DLD1 (cell line): ENCODE data around the gene NTRK3.

Experiments used
- in situ Hi-C: cut with HindIII; loops from 2 replicates; pipeline ENCODE4 v1.10.0; 2017; ENCODE audit warnings: low sequenced_read_pairs

NTRK3 gene

DNA sequence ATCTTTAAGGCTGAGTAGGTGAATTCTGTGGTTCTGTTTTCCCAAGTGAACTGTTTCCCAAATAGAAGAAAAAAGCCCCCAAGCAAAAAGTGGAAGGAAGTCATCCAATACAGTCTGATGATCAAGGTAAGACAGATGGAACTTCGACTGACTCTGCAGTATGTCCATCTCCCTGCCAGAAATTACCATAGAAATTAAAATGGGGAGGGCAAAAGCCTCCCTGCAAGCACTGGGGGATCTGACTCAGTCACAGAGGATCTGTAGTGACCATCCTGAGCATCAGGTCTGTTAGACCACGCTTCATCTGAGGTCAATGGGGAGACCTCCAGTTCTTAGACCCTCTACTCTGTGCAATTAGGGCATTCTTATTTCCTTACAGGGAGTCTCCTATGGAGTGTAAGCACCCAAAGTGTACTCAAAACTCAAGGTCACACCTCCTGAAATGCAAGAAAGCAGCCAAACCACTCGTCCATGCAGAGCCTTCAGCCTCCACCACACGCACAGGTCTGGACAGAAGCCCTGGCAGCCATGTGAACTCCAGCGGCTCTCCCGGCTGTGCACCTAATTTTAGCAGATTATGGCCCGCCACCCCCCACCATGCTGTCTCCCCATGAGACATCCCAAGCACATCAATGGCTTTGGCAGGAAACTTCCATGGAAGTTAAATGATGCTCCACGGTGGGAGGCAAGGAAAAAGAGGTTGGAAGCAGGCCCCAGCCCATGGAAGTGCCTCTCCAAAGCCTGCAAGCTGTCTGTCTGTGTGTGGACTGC, 348.7 kb downstream of the NTRK3 start:
- in situ Hi-C loops = no loop called here

DNA sequence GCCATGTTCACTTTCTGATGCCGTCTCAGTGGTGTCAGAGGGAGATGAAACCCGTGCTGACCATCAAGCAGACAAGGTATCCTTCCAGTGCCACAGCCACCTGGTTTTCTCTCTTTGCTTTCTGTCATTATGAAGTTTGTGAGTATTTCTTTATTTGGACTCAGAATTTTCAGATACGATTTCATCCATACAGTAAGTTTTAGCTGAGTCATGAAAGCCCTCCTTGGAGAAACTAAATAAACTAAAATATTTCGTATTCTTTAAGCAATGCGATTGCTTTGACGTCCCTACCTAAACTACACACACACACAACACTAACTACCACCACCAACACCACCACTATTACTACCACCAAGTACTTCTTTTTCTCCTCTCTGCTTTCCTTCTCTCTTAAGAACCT, 350.1 kb downstream of the NTRK3 start:
- in situ Hi-C loops = no loop called here

GRCh38 chr15:87902772-87903426, 353.6 kb downstream of the NTRK3 start:
- in situ Hi-C loops = no loop called here

DNA sequence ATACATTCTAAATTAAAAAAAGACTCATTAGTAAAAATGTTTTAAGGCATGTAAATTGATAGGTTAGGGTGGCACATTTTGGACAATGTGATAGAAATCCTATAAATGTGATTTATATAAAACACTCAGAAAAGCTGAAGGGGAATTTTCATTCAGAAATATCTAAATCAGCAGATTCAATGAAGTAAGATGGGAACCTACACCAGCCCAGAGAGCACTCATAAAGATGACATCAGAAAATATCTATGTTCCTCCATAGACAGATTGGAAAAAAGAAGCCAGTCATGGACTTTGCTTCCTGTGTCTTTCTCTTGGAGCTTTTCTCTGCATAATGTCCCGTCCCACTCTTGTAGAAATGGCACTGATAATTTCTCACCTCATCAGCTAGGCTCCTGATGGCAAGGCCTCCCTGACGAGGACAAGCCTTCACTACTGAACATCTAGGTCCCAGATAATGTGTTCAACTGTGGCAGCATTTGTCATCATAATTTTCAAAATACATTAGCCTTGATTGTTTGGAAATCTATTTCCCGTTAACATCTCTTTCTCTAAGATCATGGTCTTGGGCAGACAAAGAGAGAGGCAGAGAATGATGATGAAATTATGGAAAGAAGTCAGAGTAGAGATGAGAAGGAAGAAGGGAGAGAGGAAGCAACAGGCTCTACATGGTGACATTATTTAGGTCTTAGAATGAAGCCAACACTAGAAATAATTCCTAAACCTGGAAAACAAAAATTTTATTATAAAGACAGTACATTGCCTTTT, 354.4 kb downstream of the NTRK3 start:
- in situ Hi-C loops = no loop called here

- in situ Hi-C loops = no loop called here
These were observed 355.5 kb downstream of the NTRK3 start for GRCh38 chr15:87901008-87901407.

DNA sequence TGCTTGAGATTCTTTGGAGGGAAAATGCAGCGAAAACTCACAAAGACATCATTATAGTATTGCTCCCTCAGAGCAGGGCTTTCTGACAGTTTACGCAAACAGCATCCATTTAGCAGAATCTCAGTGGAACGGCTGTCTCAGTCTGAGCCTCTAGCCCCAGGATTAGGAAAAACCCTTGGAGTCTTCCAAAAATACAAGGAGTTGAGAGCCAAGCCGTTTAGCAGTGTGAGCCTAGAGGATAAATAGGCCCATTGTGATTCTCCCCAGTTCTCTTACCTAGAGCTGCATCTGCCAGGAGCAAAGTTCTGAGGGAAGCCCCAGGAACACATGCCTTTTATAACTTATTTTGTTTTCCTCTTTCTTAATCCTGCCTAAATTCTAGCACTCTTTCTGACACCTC, 359.6 kb downstream of the NTRK3 start:
- in situ Hi-C loops = no loop called here

DNA sequence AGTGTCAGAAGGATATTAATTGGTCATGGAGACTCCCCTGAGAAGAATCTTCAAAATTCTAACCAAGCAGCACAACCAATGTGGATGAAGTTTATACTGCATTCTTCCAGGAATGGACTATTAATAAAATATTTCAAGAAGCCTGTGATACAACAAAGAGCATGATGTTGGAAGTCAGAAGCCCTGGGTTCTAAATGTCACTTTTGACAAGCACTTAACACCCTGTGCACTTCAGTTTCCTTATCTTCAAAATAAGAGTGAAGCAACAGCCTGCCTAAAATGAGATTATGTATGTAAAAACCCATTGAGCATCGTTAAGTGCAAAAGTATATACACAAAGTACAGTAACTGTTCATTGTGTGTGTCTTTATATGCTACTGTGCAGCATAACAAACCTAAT, 369.4 kb downstream of the NTRK3 start:
- in situ Hi-C loops = no loop called here

DNA sequence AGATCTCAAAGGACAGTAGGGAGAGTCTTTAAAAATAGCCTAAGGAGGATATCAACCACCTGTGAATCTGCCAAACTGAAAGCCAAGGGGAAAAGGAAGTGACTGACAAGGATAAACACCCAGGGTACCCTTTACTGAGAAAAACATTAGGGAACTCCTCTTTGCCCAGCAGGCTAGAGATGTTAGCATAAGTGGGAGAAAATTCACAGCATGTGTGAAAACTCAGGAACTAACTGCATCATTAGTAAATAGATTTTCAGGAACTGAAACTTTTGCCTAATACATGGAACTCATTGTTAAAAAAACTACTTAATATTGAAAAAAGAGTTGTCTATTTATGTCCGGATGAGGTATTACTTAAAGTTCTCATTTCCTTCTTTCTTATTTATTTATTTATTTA, 375.5 kb downstream of the NTRK3 start:
- in situ Hi-C loops = no loop called here

DNA sequence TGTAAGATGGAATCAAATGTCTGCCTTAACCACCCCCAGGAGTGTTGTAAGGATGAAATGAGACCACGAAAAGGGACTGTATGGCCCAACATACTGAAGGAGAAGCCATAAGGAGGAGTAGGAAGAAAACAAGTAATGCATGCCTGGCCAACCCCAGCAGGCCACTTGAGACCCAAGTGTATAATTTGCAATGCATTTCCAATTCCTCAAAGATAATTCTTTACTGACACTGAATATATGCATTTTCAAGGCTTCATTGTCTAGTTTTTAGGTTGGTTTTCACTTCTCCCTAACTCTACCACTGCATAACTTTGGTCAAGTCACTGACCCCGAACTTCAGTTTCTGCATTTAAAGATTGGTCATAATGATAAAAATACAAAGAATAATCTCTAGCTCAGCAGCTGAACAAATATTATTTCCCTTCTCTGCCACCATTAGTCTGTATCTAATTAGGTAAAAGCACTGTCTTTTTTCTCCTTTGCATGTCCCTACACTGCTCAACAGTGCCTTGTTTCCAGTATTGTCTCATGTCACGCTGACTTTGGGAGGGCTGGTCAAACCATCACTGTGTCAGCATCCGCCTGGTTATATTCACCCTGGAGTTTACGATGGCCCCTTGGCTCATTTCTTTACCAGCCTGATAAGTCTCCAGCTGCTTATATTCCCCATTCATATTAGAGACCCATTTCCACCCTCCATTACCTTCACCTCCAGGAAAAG, 378.6 kb downstream of the NTRK3 start:
- in situ Hi-C loops = no loop called here

DNA sequence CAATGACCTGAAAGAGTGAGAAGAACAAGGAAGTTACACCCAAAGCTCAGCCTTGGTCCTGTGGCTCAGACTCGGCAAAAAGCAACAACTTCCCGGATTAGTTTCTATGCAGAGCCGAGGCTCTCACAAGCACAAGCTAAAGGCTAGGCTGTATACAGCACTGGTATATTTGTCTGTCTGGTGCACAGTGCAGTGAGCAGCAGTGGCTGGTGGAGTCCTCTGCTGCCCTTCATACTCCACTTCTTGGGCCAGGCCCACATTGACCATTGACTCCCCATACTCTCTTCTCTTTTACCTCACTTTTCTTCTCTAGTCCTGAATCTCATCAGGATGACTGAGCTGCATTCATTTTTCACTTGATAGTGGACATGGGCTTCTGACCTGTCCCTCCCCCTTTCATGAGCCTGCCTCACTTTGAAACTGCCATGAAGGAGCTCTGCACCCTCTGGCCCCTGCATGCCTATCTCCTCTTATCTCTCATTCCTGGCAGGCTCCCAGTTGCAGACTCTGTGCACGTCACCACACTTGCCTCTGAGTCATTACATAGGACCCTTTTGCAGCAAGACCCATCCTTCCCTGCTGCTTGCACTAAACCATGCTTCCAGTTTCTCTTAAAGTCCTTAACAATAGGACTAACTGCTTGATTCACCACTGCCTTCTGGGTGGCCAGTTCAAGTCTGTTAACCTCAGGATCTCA, 379.3 kb downstream of the NTRK3 start:
- in situ Hi-C loops = no loop called here

DNA sequence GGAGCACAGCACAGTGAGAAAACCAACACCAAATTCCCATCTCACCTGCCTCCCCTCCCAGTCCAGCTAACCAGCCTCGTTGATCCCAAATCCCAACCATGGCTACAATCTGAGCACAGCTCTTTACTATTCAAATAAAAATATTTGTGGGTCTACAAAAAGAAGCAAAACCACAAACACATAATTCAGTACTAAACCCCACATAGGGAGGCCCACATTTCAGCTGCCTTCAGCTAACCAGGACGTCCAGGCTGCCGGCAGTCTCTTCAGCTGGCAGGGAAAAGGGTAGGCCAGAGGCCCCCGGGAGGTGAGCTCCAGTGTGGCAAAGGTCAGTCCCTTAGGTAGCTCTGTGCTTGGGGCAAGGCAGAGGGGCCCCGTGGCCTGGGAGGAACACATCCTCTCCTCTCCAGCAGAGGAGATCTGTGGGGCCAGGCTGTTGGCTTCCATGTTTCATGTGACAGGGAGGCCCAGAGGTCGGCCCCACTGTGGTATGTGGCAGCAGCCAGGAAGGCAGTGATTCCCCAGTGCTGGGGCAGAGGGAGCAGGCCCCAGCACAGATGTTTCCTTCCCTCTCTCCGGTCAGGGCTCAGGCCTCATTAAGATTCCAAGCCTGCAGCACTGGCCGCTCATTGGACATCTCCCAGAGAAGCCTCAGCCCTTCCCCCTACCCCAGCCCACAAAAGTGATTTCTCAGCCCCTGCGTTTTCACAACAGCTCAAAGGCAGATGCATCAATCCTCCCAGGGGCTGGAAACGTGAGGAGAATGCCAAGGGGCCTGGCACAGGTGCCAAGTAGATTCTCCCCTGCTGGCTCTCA, 381.4 kb downstream of the NTRK3 start:
- in situ Hi-C loops = no loop called here

DNA sequence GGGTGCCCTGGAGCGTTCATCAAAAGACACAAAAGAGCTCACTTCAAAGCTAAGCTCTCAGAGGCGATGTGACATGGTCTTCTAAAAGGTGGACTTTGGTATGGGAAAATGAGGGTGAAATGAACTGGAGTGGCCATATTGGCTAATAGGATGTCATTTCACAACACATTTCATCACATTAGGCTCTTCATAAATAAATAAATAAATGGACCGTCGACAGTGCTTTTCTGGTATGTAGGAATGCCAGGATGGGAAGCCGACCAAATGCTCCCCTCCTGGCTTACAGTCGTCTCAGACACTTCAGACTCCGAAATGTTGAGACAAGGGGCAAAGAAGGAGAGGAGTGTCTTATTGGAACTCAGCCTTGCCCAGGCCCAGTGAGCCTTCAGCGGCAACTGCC, 383.0 kb downstream of the NTRK3 start:
- in situ Hi-C loops = no loop called here

GRCh38 chr15:87871731-87872320, 384.7 kb downstream of the NTRK3 start:
- in situ Hi-C loops = no loop called here

GRCh38 chr15:87871258-87871681, 385.3 kb downstream of the NTRK3 start:
- in situ Hi-C loops = no loop called here

- in situ Hi-C loops = no loop called here
These were observed 389.6 kb downstream of the NTRK3 start for GRCh38 chr15:87866961-87867360.

DNA sequence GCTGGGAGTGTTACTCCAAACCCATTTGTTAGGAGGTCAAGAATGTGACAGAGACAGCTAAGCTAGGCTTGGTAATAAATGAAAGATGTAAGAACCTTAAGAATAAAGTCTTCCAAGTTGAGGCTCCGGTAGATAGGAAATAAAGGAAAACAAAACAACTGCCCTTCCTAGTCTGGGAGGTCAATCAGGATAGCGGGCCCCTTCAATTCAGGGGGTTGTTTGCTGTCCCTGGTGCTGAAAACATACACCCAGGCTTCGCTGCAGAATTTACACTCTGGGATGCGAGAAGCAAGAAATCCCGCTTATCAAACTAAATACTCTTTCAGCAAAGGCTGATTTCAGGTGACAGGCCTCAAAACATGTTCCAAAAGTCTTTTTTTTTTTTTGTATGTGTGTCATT, 393.4 kb downstream of the NTRK3 start:
- in situ Hi-C loops = no loop called here

- in situ Hi-C loops = no loop called here
These were observed 395.8 kb downstream of the NTRK3 start for GRCh38 chr15:87860743-87861142.

- in situ Hi-C loops = no loop called here
These were observed 397.9 kb downstream of the NTRK3 start for GRCh38 chr15:87858651-87859050.

GRCh38 chr15:87851497-87851896, 405.0 kb downstream of the NTRK3 start:
- in situ Hi-C loops = no loop called here
